NCI-H128 (cell line): ENCODE measurements around the gene OR4C11.

Experiments
- DNase-seq: peaks from one replicate; lab custom pipeline; 2025; ENCODE audit not compliant: unreplicated experiment; lab: John Stamatoyannopoulos, UW

OR4C11 gene

GRCh38 chr11:55607545-55607944, at the start of gene OR4C11:
TSS of gene OR4C11 (minus strand) at chr11:55607645. CDS start at chr11:55604373, 3,272 bp downstream.
- DNase-seq, result no peak

DNA sequence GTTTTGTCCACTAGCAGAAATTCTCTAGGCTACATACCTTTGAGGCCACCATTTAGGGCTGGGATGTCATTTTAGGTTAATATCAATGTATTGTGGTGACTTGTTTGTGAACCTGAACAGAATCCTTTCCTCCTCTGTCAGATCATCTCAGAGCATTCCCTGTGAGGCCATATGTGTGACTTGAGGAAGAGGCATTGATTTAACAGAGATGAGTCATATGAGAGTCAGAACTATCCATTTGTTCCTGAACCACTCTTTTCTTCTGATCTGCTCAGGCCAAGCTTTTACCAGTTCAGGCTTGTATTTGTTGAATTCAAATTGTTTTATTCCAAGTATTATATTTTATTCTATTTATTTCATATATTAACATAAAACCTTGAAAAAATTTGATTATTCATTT, 47.7 kb upstream of the OR4C11 start:
- DNase-seq, result no peak

DNA sequence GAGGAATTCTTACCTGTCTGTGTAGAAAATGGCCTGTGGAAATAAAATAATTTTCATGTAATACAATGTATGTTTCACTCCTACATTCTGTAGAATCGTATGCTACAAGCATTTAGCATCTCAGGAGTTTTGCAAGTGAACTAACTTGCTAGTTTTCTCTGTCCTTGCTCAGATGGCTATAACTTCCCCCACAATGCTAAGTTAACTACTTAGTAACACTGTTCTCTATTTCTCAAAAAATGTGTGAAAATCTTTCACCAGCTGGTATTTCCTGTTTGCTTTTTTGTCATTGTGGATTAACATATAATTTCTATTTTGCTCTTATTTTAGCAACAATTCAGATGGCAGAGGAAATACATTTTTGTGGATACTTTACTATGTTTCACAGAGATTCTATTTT, 45.1 kb upstream of the OR4C11 start:
- DNase-seq, result no peak

DNA sequence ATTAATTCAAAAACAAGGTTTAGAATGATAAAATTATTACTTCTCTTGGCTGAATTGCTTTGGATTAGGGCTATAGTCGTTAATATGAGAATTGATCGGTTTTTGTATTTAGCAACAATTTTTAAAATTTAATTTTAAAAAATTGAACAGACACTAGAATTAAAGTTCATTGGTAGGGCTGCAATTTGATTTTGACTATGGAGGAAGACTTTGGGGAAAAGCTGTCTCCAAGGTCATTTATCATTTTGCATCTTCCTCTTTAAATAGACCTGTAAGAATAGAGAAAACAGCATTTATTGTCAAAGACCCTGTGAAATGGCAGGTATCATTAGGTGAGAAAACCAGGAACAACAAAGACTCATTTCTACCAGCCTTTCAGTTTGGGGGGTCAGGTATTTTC, 40.6 kb upstream of the OR4C11 start, which contains the start of gene OR4S2:
OR4S2 (plus strand) TSS at position 301 of the 400 bp plus-strand sequence. CDS start 2,577 bp downstream, outside the sequence.
- no peak for DNase-seq

GRCh38 chr11:55634813-55635212, 27.4 kb upstream of the OR4C11 start, which contains the start of gene OR4P4:
TSS of gene OR4P4 (plus strand) at chr11:55635113.
- DNase-seq, result no peak

GRCh38 chr11:55624531-55624930, 17.1 kb upstream of the OR4C11 start:
- no peak for DNase-seq

DNA sequence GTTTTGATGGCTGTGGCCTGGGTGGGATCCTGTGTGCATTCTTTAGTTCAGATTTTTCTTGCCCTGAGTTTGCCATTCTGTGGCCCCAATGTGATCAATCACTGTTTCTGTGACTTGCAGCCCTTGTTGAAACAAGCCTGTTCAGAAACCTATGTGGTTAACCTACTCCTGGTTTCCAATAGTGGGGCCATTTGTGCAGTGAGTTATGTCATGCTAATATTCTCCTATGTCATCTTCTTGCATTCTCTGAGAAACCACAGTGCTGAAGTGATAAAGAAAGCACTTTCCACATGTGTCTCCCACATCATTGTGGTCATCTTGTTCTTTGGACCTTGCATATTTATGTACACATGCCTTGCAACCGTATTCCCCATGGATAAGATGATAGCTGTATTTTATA, 34.9 kb downstream of the OR4C11 start:
- no peak for DNase-seq

DNA sequence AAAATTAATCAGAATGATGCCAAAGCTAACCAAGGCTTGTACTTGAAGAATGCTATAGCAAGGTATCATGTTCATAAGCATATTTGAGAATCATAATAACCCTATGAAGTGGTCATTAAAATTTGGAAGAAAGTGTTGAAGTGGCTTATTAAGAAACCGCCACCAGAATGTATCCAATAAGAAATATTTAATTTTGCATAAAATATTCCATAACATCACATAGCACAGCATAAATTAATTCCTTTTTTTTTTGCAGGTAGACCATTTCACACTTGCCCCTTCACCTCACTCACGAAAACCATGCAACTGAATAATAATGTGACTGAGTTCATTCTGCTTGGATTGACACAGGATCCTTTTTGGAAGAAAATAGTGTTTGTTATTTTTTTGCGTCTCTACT, 35.6 kb downstream of the OR4C11 start, which contains the start of gene OR4C16:
OR4C16 (plus strand) TSS at position 301 of the 400 bp plus-strand sequence; CDS start at position 301, 0 bp downstream.
- DNase-seq, result no peak

DNA sequence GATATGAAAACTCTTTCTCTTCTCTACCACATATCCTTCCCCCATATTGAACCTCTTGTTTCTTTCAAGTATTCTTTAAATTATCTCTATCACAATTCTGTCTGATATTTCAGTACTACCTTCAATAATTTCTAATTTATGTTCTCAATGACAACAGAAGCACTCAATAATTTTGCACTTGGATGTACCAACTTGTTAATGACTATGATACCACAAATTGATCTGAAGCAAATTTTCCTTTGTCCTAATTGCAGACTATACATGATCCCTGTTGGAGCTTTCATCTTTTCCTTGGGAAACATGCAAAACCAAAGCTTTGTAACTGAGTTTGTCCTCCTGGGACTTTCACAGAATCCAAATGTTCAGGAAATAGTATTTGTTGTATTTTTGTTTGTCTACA, 53.3 kb downstream of the OR4C11 start, which contains the start of gene OR4C15:
OR4C15 (plus strand) TSS at position 301 of the 400 bp plus-strand sequence; CDS start at position 301, 0 bp downstream.
- DNase-seq, result no peak
